ENCODE measurements around the gene SEMA6B. TPM values are rescaled to one million over a fixed set of nuclear protein-coding genes. Genes with fewer than 3 reads are reported as not detected.

Gene SEMA6B
- total RNA-seq, 2 experiments from 2014 or later: not detected

DNA sequence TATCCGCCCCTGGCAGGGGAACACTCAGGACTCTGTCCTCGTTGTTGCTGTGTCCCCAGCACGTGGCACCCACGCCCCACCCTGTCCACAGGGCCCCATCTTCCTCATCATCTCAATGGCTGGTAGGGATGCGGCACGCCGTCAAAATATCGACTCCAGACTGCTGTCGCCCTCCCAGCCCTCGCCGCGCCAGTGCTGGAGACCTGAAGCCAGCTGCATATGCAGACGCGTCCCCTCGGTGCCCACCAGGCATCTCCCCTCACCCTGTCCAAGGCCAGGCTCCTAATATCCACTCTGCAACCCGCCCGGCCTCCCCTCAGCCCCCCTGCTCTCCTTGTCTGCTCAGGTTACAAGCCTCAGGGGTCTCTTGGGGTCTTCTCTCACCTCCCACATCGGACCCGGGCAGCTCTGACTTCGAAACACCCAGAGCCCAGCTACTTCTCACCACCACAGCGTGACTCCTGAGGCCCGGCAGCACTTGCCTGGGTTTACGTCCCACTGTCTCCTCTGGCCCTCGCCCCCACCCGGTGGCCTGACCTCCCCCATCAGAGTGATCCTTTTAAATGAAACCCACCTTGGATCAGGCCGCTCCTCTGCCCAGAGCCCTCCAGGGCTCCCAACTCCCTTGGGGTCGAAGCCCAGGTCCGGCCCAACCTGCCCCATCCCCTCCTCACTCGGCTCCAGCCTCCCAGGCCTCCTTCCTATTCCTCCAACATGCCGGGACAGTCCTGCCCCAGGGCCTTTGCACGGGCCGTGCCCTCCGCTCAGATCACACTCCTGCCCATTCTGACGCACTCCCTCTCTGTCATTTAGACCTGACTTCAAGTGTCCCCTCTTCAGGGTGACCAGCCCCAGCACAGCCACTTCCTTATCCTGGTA, 53.7 kb downstream of the SEMA6B start:
- Mint-ChIP-seq H3K36me3 (ENCODE audit: low read depth) (peaks cover 2% of the 10 kb centered on the region), H3K27ac (peak overlapping the region; percentile 18), H3K27me3 (ENCODE audit: low read depth) (no peaks in the 10 kb centered on the region), H3K9me3 (ENCODE audit: insufficient read depth) (no peaks in the 10 kb centered on the region), H3K4me3 (no peak overlapping the region), H3K4me1 (ENCODE audit: low read depth) (peaks cover 9% of the 10 kb centered on the region)
- ChIA-PET CTCF (interaction anchor here (0.6 kb wide), 1 partner anchor 84 kb away, joined by 4 read pairs; no protein-coding TSS in a partner anchor), POLR2A (no interaction called here)
- no peak for DNase-seq
- ATAC-seq: no peak

GRCh38 chr19:4504891-4505569, 54.5 kb downstream of the SEMA6B start:
- H3K9me3 Mint-ChIP-seq (ENCODE audit: insufficient read depth): no peaks in the 10 kb centered on the region
- DNase-seq (no peak), ATAC-seq (no peak)
- POLR2A ChIA-PET: no interaction called here
- H3K27ac Mint-ChIP-seq: no peak overlapping the region
- H3K4me3 Mint-ChIP-seq: no peak overlapping the region
- no peaks in the 10 kb centered on the region for H3K27me3 Mint-ChIP-seq (ENCODE audit: low read depth)
- peaks cover 3% of the 10 kb centered on the region for H3K36me3 Mint-ChIP-seq (ENCODE audit: low read depth)
- CTCF ChIA-PET: no interaction called here
- peaks cover 9% of the 10 kb centered on the region for H3K4me1 Mint-ChIP-seq (ENCODE audit: low read depth)

GRCh38 chr19:4504297-4504701, 55.2 kb downstream of the SEMA6B start:
- H3K36me3 Mint-ChIP-seq (ENCODE audit: low read depth): peaks cover 3% of the 10 kb centered on the region
- H3K27me3 Mint-ChIP-seq (ENCODE audit: low read depth): no peaks in the 10 kb centered on the region
- ChIA-PET POLR2A (no interaction called here), CTCF (no interaction called here)
- no peak overlapping the region for H3K4me3 Mint-ChIP-seq
- peaks cover 9% of the 10 kb centered on the region for H3K4me1 Mint-ChIP-seq (ENCODE audit: low read depth)
- H3K9me3 Mint-ChIP-seq (ENCODE audit: insufficient read depth): no peaks in the 10 kb centered on the region
- ATAC-seq: no peak
- DNase-seq: no peak
- no peak overlapping the region for H3K27ac Mint-ChIP-seq

GRCh38 chr19:4503825-4504170, 55.7 kb downstream of the SEMA6B start:
- peaks cover 9% of the 10 kb centered on the region for H3K4me1 Mint-ChIP-seq (ENCODE audit: low read depth)
- ChIA-PET CTCF (no interaction called here), POLR2A (no interaction called here)
- H3K9me3 Mint-ChIP-seq (ENCODE audit: insufficient read depth): no peaks in the 10 kb centered on the region
- no peak overlapping the region for H3K27ac Mint-ChIP-seq
- no peak overlapping the region for H3K4me3 Mint-ChIP-seq
- DNase-seq (no peak), ATAC-seq (no peak)
- H3K36me3 Mint-ChIP-seq (ENCODE audit: low read depth): peaks cover 3% of the 10 kb centered on the region
- no peaks in the 10 kb centered on the region for H3K27me3 Mint-ChIP-seq (ENCODE audit: low read depth)

DNA sequence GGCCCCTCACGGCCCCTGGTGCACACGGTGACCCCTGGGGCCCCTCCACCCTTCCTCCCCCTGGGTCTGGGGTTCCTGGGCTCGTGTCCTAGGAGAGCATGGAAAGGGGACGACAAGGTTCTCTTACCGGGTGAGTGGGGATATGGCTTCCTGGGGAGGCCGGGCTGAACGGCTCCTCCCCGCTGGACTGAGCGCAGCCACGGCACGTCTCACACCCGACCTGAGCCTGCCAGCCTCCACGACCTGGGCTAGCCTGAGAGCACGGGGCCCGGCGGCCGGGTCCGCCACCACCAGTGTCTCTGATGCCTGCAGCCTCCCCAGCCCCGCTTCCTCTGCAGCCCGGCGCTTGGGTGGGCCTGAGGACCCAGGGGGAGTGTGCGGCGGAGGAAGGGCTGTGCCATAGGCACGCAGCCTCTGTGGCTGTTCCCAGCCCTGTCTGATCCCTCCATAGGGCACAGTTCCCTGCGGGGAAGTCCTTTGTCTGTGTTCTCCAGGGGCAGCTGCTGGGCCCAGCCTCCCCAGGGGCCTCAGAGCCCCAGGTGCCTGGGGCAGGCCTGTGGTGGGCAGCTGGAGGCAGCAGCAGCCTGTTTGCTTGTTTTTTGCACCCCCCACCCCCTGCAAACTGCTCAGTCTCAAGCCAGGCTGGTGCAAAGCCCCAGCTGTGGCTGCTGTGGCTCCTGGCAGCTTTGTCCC, 56.2 kb downstream of the SEMA6B start:
- H3K27me3 Mint-ChIP-seq (ENCODE audit: low read depth): no peaks in the 10 kb centered on the region
- no peak for DNase-seq
- no peak overlapping the region for H3K27ac Mint-ChIP-seq
- H3K9me3 Mint-ChIP-seq (ENCODE audit: insufficient read depth): no peaks in the 10 kb centered on the region
- ATAC-seq: no peak
- POLR2A ChIA-PET: interaction anchor here (1.1 kb wide), 1 partner anchor 32 kb away, joined by 3 read pairs; no protein-coding TSS in a partner anchor
- H3K4me3 Mint-ChIP-seq: no peak overlapping the region
- peaks cover 9% of the 10 kb centered on the region for H3K4me1 Mint-ChIP-seq (ENCODE audit: low read depth)
- CTCF ChIA-PET: interaction anchor here (0.9 kb wide), 1 partner anchor 22 kb away, joined by 3 read pairs; no protein-coding TSS in a partner anchor
- H3K36me3 Mint-ChIP-seq (ENCODE audit: low read depth): peaks cover 3% of the 10 kb centered on the region

DNA sequence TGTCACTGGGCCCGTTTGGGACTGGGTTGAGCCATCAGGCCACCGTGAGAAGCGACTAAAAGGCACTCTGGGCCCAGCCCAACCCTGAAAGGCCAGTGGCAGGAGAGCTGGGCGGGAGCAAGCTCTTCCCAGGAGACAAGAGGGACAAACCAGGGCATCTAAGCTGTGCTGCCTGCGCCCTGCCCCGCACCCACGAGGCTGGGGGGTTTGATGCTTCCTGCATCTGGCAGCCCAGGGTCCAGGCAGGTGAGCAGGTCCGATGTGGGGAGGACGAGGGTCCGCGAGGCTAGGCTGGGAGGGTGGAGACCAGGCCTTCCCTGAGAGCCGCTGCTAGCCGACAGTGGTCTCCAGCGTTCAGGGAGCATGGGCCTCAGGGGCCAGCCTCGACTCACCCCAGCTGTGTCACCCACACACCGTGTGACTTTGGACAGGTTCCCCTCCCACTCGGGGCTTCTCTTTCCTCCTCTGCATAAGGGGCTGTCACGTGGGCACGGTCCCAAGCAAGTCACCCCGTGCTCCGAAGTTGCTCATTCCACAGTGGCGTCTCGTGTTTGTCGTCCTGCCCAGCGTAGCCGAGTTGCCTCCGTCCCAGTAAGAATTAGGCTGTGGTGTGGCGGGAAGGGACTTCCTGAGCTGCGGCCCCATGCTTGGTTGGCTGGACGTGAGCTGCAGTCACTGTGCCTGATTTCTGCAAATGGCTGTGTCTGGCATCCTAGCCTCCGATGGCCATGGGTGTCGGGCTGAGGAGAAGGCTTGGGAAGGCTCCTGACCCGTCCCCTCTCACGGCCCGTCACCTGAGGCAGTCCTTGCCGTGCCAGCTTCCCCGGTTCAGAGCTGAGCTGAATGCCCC, 57.0 kb downstream of the SEMA6B start:
- H3K27ac Mint-ChIP-seq: no peak overlapping the region
- H3K4me1 Mint-ChIP-seq (ENCODE audit: low read depth): peaks cover 9% of the 10 kb centered on the region
- H3K9me3 Mint-ChIP-seq (ENCODE audit: insufficient read depth): no peaks in the 10 kb centered on the region
- CTCF ChIA-PET: interaction anchor here (0.9 kb wide), 1 partner anchor 23 kb away, joined by 3 read pairs; no protein-coding TSS in a partner anchor
- ATAC-seq (no peak), DNase-seq (no peak)
- no peak overlapping the region for H3K4me3 Mint-ChIP-seq
- peaks cover 3% of the 10 kb centered on the region for H3K36me3 Mint-ChIP-seq (ENCODE audit: low read depth)
- POLR2A ChIA-PET: interaction anchor here (1.1 kb wide), 1 partner anchor 31 kb away, joined by 3 read pairs; no protein-coding TSS in a partner anchor
- no peaks in the 10 kb centered on the region for H3K27me3 Mint-ChIP-seq (ENCODE audit: low read depth)

DNA sequence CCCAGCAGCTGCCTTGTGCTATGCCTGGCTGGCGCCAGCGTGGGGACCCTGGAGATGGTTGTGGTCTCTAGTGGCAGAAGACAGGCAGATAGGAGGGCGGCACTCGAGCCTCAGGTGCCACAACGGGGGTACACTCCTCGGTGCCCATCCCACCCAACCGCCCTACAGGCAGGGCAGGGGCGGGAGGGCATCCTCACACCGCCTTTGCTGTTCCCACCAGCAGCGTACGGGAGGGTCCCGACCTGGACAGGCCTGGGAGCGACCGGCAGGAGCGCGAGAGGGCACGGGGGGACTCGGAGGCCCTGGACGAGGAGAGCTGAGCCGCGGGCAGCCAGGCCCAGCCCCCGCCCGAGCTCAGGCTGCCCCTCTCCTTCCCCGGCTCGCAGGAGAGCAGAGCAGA, 57.8 kb downstream of the SEMA6B start:
- ChIA-PET CTCF (no interaction called here), POLR2A (no interaction called here)
- no peak for DNase-seq
- H3K9me3 Mint-ChIP-seq (ENCODE audit: insufficient read depth): no peaks in the 10 kb centered on the region
- no peaks in the 10 kb centered on the region for H3K27me3 Mint-ChIP-seq (ENCODE audit: low read depth)
- H3K36me3 Mint-ChIP-seq (ENCODE audit: low read depth): peaks cover 3% of the 10 kb centered on the region
- ATAC-seq: no peak
- H3K4me3 Mint-ChIP-seq: no peak overlapping the region
- H3K27ac Mint-ChIP-seq: no peak overlapping the region
- peaks cover 7% of the 10 kb centered on the region for H3K4me1 Mint-ChIP-seq (ENCODE audit: low read depth)

- CTCF ChIA-PET: no interaction called here
- POLR2A ChIA-PET: no interaction called here
- H3K27ac Mint-ChIP-seq: no peak overlapping the region
Observed at GRCh38 chr19:4500841-4501591, 58.5 kb downstream of the SEMA6B start.

GRCh38 chr19:4499855-4500254, 59.6 kb downstream of the SEMA6B start:
- Mint-ChIP-seq H3K4me1 (ENCODE audit: low read depth) (no peaks in the 10 kb centered on the region), H3K27me3 (ENCODE audit: low read depth) (no peaks in the 10 kb centered on the region), H3K27ac (no peak overlapping the region), H3K4me3 (no peak overlapping the region), H3K9me3 (ENCODE audit: insufficient read depth) (no peaks in the 10 kb centered on the region), H3K36me3 (ENCODE audit: low read depth) (peaks cover 3% of the 10 kb centered on the region)
- ATAC-seq: no peak
- ChIA-PET POLR2A (no interaction called here), CTCF (no interaction called here)
- no peak for DNase-seq

More at GRCh38 chr19:4500841-4501591, 58.5 kb downstream of the SEMA6B start:
- no peak overlapping the region for H3K4me3 Mint-ChIP-seq
- H3K9me3 Mint-ChIP-seq (ENCODE audit: insufficient read depth): no peaks in the 10 kb centered on the region
- H3K27me3 Mint-ChIP-seq (ENCODE audit: low read depth): no peaks in the 10 kb centered on the region
- H3K4me1 Mint-ChIP-seq (ENCODE audit: low read depth): peaks cover under 1% of the 10 kb centered on the region
- ATAC-seq (no peak), DNase-seq (no peak)
- peaks cover 3% of the 10 kb centered on the region for H3K36me3 Mint-ChIP-seq (ENCODE audit: low read depth)

DNA sequence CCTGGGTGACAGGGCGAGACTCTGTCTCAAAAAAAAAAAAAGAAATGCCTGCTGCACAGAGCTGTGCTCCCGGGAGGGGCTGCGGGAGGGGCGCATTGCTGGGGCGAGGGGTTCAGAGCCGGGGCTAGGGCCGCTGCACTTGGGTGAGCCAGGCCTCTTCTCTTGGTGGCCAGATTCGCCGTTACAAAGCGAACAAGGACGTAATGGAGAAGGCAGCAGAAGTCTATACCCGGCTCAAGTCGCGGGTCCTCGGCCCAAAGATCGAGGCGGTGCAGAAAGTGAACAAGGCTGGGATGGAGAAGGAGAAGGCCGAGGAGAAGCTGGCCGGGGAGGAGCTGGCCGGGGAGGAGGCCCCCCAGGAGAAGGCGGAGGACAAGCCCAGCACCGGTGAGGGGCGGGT, 60.2 kb downstream of the SEMA6B start:
- Mint-ChIP-seq H3K9me3 (ENCODE audit: insufficient read depth) (no peaks in the 10 kb centered on the region), H3K4me3 (no peak overlapping the region), H3K27ac (no peak overlapping the region), H3K4me1 (ENCODE audit: low read depth) (no peaks in the 10 kb centered on the region), H3K27me3 (ENCODE audit: low read depth) (no peaks in the 10 kb centered on the region), H3K36me3 (ENCODE audit: low read depth) (peaks cover 5% of the 10 kb centered on the region)
- CTCF ChIA-PET: interaction anchor here (0.5 kb wide), 1 partner anchor 29 kb away, joined by 3 read pairs; no protein-coding TSS in a partner anchor
- POLR2A ChIA-PET: no interaction called here
- no peak for ATAC-seq
- DNase-seq: no peak

- Mint-ChIP-seq H3K36me3 (ENCODE audit: low read depth) (peaks cover 5% of the 10 kb centered on the region), H3K4me3 (no peak overlapping the region), H3K4me1 (ENCODE audit: low read depth) (no peaks in the 10 kb centered on the region), H3K27ac (no peak overlapping the region), H3K9me3 (ENCODE audit: insufficient read depth) (no peaks in the 10 kb centered on the region), H3K27me3 (ENCODE audit: low read depth) (no peaks in the 10 kb centered on the region)
- POLR2A ChIA-PET: no interaction called here
- DNase-seq: no peak
- no peak for ATAC-seq
- CTCF ChIA-PET: no interaction called here
Observed at GRCh38 chr19:4498694-4499093, 60.8 kb downstream of the SEMA6B start.

All from activated CD8-positive, alpha-beta T cell treated with anti-CD3 and anti-CD28 coated beads, Interleukin-2, amount 10 ng/mL, durations not matched to agents 7 days and 5 days (primary cell).